Effector memory CD4-positive, alpha-beta T cell (primary cell): ENCODE data around the gene PARN.
"Not testable (repeated sequence)": the region's sequence is repeated elsewhere in the genome, so short reads cannot be mapped to it uniquely, and the experiment has no call there.

Experiments
- DNase-seq, 3 donors: peaks; one replicate each; pipeline ENCODE4 v3.0.0-alpha.2; 2020
- H3K27ac ChIP-seq: 2 replicates; pipeline ENCODE4 v1.7.0; 2013; ENCODE audit warnings: mild to moderate bottlenecking, low read length, moderate library complexity; ENCODE audit not compliant: insufficient read depth, poor library complexity, severe bottlenecking
- H3K27me3 ChIP-seq: replicated peaks from 2 replicates; pipeline ENCODE4 v1.7.0; 2013; ENCODE audit warnings: mild to moderate bottlenecking, low read length; ENCODE audit not compliant: insufficient read depth, control insufficient read depth, poor library complexity, severe bottlenecking
- H3K36me3 ChIP-seq: 2 replicates; pipeline ENCODE4 v1.7.0; 2013; ENCODE audit warnings: mild to moderate bottlenecking, low read length, moderate library complexity; ENCODE audit not compliant: control insufficient read depth, insufficient read depth
- H3K4me1 ChIP-seq: 2 replicates; pipeline ENCODE4 v1.7.0; 2013; ENCODE audit warnings: low read length, mild to moderate bottlenecking; ENCODE audit not compliant: control insufficient read depth, insufficient read depth, poor library complexity, severe bottlenecking
- H3K4me3 ChIP-seq: 2 replicates; pipeline ENCODE4 v1.7.0; 2013; ENCODE audit warnings: low read length, low read depth, mild to moderate bottlenecking; ENCODE audit not compliant: insufficient read depth, poor library complexity, severe bottlenecking
- H3K9me3 ChIP-seq: 2 replicates; pipeline ENCODE4 v1.7.0; 2013; ENCODE audit warnings: mild to moderate bottlenecking, low read length, moderate library complexity; ENCODE audit not compliant: control insufficient read depth

Gene PARN

DNA sequence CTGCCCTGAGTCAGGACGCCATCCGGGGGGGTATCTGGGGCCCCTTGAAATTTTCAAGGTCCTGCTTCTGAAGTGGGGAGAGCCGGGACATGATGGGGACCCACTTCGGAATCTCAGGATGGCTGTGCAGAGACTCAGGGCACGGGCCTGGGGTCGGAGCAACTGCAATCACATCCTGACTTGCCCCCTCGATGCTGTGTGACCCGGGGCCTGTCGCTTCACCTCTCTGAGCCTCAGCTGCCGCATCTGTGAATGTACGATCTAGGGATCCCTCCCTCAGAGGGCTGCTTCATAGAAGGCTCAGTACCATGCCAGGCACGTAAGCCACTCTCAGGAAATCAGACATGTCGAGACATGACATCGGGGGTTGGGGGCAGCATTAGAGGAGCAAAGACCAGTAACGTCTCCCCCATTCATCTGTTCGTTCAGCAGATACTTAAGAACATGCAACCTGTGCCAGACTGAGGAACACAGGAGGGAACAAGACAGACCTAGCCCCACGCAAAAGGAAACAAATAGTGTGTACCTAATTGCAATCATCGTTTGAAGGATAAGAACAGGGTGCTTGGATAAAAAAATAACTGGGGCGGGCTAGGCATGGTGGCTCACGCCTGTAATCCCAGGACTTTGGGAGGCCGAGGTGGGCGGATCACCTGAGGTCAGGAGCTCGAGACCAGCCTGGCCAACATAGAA, 229.6 kb downstream of the PARN start:
- H3K9me3 ChIP-seq = no peaks in the 10 kb centered on the region
- no peaks in the 10 kb centered on the region for H3K27me3 ChIP-seq
- H3K4me3 ChIP-seq = no peak overlapping the region
- H3K4me1 ChIP-seq = no peaks in the 10 kb centered on the region
- H3K36me3 ChIP-seq = no peaks in the 10 kb centered on the region
- no peak for DNase-seq
- no peak overlapping the region for H3K27ac ChIP-seq

DNA sequence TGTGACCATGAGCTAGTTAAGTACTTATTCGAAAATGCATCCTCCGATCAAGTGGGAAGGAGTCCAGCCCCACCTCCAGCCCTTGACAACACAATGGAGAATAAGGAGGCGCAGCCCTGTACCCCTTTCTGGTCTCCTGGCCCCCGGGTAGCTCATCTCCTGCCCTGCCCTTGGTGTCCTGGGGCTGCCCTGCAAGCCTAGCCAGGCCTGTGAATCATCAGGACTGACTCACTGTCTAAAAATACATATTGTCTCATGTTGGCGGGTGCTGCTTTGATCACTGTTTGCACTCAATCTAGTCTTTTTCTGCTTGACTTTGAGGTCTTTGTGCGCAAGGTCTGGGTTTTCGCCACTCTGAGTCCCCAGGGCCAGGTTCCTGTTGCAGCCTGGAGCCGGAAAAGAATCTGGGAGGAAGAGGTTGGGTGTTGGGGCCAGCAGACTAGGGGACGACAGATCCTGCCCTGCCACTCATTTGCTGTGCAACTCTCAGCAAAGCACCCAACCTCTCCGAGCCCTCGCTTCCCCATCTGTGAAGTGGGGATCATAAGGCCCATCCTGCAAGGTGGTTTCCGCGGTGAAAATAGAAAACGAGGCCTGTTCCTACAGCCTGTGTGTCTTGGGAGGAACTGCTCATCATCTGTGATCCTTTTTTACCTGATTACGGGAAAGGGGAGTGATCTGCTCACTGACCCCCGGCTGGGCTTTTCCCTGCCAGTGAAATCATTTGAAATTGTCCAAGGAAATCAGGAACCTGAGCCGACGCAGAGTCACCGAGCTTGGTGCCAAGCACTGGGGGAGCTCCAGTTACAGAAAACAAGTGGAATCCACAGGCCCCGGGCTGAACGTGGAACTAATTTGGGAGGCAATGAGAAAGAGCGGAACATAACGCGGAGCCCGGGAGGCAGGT, 230.4 kb downstream of the PARN start:
- DNase-seq = no peak
- no peaks in the 10 kb centered on the region for H3K9me3 ChIP-seq
- H3K27ac ChIP-seq = no peak overlapping the region
- H3K4me3 ChIP-seq = no peak overlapping the region
- no peaks in the 10 kb centered on the region for H3K27me3 ChIP-seq
- no peaks in the 10 kb centered on the region for H3K36me3 ChIP-seq
- no peaks in the 10 kb centered on the region for H3K4me1 ChIP-seq

DNA sequence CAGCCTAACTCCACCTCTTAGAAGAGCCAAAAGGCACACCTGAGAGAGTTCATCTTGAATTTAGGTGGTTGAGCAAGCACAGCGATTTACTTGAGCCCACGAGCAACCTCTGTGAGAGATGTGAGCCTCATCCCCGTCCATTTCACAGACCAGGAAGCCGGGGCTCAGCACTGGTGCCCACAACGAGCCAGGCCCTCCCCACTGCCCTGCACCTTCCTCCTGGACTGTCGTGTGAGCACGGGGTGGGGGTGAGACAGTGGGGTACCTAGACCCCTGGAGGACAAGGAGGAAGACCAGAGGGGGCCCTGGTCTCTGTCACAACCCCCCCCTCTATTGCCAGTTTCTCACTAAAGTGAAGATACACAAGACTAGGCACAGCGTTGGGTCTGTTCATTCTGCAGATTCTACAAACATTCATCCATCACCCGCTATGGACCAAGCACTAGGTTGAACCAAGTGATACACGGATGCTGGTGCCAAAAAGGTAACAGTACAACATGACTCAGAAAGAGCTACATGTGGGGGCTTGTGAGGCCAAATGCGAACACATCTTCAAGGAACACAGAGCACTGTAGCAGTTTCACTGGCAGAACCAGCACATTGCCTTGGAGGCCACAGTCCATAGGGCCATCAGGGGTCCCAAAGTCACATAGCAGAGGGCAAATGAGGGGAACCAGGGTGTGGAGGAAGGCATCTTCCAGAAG, 231.9 kb downstream of the PARN start:
- no peak overlapping the region for H3K4me3 ChIP-seq
- H3K27me3 ChIP-seq = no peaks in the 10 kb centered on the region
- H3K36me3 ChIP-seq = no peaks in the 10 kb centered on the region
- H3K27ac ChIP-seq = no peak overlapping the region
- DNase-seq = no peak
- H3K4me1 ChIP-seq = no peaks in the 10 kb centered on the region
- no peaks in the 10 kb centered on the region for H3K9me3 ChIP-seq

DNA sequence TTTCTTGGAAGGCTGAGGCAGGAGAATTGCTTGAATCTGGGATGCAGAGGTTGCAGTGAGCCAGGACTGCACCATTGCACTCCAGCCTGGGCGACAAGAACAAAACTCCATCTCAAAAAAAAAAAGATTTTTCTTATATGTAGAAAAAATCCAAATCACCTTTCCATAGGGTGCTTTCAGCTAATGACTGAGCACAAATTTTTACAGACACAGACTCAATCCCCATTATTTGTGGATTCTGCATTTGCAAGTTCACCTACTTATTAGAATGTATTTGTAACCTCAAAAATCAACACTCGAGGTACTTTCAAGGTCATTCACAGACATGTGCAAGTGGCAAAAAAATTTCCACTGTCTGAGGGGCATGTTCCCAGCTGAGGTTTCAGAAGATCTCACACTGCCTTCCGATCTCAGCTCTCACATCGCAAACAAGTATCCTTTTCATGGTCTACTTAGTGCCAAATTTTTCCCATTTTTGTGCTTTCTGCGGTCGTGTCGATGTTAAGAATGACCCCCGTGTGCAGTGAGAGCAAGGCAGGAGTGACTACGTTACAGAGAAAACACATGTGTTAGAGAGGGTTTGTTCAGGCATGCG, 234.3 kb downstream of the PARN start:
- H3K9me3 ChIP-seq, H3K27ac ChIP-seq, H3K36me3 ChIP-seq, H3K27me3 ChIP-seq, H3K4me3 ChIP-seq, H3K4me1 ChIP-seq, DNase-seq: not testable (repeated sequence)

DNA sequence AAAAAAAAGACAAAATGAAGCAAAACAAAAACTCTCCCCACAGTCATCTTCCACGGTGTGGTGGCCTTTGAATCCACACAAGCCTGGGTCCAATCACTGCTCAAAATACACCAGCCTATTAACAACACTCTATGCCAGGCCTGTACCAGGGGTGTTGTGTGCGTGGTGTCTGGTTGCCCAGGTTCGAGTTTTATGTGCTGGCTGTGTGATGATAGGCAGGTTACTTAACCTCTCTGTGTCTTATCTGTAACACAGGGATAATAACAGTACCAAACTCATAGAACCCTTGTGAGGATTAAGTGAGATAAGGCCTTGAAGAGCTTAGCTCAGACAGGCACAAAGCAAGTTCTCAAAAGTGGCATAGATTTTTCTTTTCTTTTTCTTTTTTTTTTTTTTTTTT, 235.2 kb downstream of the PARN start:
- H3K27me3 ChIP-seq = no peaks in the 10 kb centered on the region
- no peak overlapping the region for H3K27ac ChIP-seq
- H3K9me3 ChIP-seq = no peaks in the 10 kb centered on the region
- no peaks in the 10 kb centered on the region for H3K4me1 ChIP-seq
- H3K4me3 ChIP-seq = no peak overlapping the region
- no peaks in the 10 kb centered on the region for H3K36me3 ChIP-seq
- DNase-seq = no peak

DNA sequence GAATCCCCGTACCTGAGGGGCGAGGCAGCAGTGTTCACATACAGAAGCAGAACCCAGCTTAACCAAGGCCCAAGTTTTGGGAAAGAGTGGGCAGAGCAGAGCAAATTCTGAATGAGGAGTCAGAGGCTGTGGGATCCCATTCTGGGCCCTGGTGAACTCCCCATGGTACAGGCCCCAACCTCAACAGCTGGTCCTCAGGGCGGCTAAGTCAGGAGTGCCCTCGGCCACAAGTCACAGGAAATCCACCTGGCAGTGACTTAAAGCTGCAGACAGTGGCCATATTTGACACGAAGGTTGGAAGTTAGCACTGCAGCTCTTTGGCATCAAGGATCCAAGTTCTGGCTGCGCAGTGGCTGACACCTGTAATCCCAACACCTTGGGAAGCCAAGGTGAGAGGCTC, 237.1 kb downstream of the PARN start:
- Histone ChIP-seq H3K36me3 (no peaks in the 10 kb centered on the region), H3K9me3 (no peaks in the 10 kb centered on the region), H3K27me3 (no peaks in the 10 kb centered on the region), H3K4me3 (no peak overlapping the region), H3K4me1 (no peaks in the 10 kb centered on the region), H3K27ac (no peak overlapping the region)
- DNase-seq = no peak

DNA sequence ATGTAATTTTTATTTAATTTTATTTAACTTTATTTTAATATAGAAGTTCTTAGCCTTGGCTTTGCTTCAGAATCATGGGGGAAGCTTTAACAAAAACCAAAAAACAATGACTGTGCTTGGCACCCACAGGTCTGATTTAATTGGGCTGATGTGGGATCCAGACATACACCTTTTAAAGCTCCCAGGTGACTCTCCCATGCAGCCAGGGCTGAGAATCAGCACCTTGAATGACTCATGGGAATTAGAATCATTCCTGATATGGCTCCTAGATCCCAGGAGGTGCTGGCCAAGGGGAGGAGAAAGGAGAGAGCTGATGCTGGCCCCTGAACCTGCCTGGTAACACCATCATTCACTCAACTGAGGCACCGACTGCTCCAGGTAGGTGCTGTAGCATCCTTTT, 240.7 kb downstream of the PARN start:
- H3K9me3 ChIP-seq = no peaks in the 10 kb centered on the region
- H3K36me3 ChIP-seq = no peaks in the 10 kb centered on the region
- no peak for DNase-seq
- H3K4me3 ChIP-seq = no peak overlapping the region
- H3K4me1 ChIP-seq = no peaks in the 10 kb centered on the region
- H3K27ac ChIP-seq = no peak overlapping the region
- H3K27me3 ChIP-seq = no peaks in the 10 kb centered on the region

DNA sequence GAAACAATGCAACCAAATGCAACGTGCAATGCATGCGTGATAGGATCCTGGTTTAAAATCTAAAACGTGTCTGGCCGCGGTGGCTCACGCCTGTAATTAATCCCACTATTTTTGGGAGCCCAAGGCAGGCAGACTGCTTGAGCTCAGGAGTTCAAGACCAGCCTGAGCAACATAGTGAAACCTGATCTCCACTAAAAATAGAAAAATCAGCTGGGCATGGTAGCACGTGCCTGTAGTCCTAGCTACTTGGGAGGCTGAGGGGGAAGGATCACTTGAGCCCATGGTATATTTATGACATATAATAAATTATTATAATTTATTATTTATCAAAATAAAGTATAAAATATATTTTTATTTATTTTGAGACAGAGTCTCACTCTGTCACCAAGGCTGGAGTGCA, 241.8 kb downstream of the PARN start:
- no peak for DNase-seq
- Histone ChIP-seq H3K9me3 (no peaks in the 10 kb centered on the region), H3K4me1 (no peaks in the 10 kb centered on the region), H3K36me3 (no peaks in the 10 kb centered on the region), H3K4me3 (no peak overlapping the region), H3K27me3 (no peaks in the 10 kb centered on the region), H3K27ac (no peak overlapping the region)

DNA sequence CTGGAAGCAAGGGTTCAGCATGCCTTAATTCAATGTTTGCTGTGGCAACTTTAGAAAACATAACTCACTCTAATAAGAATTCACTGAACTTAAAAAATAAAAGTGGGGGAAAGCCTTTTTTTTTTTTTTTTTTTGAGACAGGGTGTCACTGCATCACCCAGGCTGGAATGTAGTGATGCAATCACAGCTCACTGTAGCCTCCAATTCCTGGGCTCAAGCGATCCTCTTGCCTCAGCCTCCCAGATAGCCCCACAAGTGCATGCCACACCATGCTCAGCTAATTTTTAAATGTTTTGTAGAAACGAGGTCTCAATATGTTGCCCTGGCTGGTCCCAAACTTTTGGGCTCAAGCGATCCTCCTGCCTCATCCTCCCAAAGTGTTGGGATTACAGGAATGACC, 243.9 kb downstream of the PARN start:
- no peak overlapping the region for H3K4me3 ChIP-seq
- DNase-seq = no peak
- H3K27ac ChIP-seq = no peak overlapping the region
- H3K9me3 ChIP-seq = no peaks in the 10 kb centered on the region
- H3K4me1 ChIP-seq = no peaks in the 10 kb centered on the region
- no peaks in the 10 kb centered on the region for H3K27me3 ChIP-seq
- no peaks in the 10 kb centered on the region for H3K36me3 ChIP-seq
